Activated T-cell treated with anti-CD3 and anti-CD28 coated beads, Interleukin-2, amount 50 U/mL, for 48 hours (primary cell): ENCODE data around the gene GLT6D1.

Source experiments
- DNase-seq, 2 experiments: peaks; one replicate each; pipeline ENCODE4 v3.0.0-alpha.2; 2020

GLT6D1 gene

GRCh38 chr9:135582966-135583687 lies 56.2 kb downstream of the GLT6D1 start:
- DNase-seq: no peak

DNA sequence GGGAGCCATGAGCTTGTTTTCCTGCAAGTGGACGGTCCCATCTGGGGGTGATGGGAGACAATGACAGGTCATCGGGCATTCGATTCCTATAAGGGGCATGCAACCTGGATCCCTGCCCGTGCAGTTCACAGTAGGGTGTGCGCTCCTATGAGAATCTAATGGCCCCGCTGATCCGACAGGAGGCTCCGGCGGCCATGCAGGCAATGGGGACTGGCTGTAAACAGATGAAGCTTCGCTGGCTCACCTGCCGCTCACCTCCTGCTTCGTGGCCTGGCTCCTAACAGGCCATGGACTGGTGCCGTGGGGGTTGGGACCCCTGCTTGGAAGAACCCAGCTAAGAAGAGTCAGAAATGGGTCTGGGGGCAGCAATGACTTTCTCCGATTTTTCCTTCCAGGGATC lies 56.8 kb downstream of the GLT6D1 start:
- DNase-seq: no peak

DNA sequence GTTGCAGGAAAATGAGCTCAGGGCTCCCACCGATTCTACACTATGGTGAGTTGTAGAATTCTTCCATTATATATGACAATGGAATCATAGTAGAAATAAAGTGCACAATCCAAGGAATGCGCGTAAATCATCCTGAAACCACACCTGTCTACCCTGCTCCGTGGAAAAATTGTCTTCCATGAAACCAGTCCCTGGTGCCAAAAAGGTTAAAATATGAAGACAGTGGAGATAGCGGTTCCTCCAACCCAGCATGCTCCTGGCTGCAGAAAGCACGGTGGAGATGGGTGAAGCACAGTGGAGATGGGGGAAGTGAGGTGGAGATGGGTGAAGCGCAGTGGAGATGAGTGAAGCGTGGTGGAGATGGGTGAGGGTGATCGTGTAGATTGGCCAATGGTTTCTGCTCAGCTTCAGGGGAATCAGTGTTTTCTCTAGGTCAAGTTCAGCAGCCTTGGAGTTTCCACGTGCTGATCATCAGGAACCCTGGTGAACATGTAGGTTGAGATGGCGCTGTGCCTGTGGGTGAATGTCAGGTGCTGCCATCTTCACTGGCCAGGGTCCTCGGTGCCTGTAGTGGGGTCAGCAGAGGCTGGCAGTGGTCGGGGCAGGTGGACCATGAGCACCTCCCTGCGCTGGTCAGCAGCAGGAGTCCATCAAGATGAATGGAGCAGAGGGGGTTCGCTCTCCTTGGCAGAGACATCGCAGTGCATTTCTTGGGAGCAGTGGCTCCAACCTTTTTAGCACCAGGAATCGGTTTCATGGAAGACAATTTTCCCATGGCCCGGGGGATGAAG lies 57.5 kb downstream of the GLT6D1 start:
- no peak for DNase-seq

- no peak for DNase-seq
Observed at GRCh38 chr9:135580664-135581380, 58.5 kb downstream of the GLT6D1 start.

- DNase-seq: no peak
Observed at GRCh38 chr9:135579889-135580660, 59.3 kb downstream of the GLT6D1 start.

GRCh38 chr9:135579356-135579755 lies 60.0 kb downstream of the GLT6D1 start:
- no peak for DNase-seq

DNA sequence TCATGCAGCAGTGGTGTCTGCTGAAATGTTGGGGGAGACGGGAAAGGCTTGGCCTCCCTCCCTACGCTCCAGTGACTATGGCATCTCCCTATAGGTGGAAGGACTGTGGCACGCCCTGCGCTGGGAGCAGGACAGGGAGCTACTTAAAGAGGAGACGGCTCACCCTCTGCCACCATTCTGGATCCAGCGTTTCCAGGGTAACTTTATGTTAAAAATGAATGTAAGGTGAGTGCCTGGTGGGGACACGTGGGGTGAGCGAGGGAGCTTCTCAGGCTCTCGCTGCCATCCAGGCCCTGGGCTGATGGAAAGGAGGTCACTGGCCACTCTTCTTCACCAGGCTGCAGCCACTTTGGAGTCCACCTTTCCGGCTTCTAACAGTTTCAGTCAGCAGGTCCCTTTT lies 62.1 kb downstream of the GLT6D1 start:
- DNase-seq: no peak

DNA sequence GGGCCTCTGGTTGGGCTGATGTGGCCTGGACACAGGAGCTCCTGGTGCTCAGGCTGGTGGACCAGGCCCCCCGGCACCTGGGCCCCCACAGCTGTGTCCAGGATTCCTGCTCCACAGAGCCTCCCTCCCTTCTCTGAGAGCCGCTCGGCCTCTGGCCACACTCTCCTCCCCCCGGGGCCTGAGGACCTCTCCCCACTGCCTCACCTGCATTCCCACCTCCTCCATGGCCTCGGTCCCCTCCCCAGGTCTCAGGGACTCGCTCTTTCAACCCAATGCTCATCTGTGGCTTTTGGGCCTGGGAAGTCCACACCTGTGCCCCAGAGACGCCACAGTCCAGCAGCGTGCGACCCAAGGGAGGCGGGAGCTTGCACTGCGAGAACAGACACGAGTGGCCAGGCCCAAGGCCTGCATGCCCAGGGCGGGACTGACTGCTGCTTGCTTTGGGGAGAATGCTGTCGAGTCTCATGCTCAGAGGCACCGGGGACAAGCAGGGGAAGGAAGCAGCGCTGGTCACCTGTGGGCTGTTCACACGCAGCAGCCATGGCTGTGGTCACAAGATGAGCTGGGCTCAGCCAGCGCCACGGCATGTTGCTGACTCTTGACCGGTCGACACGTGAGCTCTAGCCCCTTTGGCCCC lies 63.2 kb downstream of the GLT6D1 start:
- DNase-seq: no peak

- no peak for DNase-seq
Observed at GRCh38 chr9:135574943-135575342, 64.4 kb downstream of the GLT6D1 start.

DNA sequence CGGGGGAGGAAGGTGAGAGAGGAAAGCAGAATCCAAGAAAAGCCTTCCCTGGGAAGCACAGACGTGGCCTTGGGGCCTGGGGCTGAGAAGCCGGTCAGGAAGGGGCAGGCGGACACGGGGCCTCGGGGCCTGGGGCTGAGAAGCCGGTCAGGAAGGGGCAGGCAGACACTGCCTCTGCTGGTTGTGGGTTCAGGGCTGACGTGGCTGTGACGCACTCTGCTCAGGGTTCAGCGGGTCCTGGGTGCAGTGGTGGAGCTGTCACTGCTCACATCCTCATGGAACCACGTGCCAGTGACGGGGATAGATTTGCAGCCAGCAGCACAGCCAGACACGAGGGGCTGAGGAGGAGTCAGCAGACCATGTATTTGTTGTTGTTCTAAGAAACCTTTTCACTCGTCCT lies 65.0 kb downstream of the GLT6D1 start:
- no peak for DNase-seq
